Measurements from ENCODE around the gene URAD. TPM values are rescaled to one million over a fixed set of nuclear protein-coding genes. Genes with fewer than 3 reads are reported as not detected.

The URAD gene
- total RNA-seq, 1 donor from 2014 or later, result not detected

GRCh38 chr13:27991881-27992280, 3.4 kb upstream of the URAD start:
- intact Hi-C loops (cut with DNase I), result no loop called here

GRCh38 chr13:27985600-27985999, 2.9 kb downstream of the URAD start:
- TF ChIP-seq CTCF (IDR thresholded peaks at IDR 0.05), result no peak
- DNase-seq, result no peak
- H3K9me3 ChIP-seq, result no peaks in the 10 kb centered on the region
- H3K27ac ChIP-seq, result no peak overlapping the region
- no peak overlapping the region for H3K4me3 ChIP-seq
- no peaks in the 10 kb centered on the region for H3K4me1 ChIP-seq
- no peak for ATAC-seq
- intact Hi-C loops (cut with DNase I), result loop anchor here (10.0 kb wide), 1 partner anchor 611 kb away; no protein-coding TSS in a partner anchor
- no peaks in the 10 kb centered on the region for H3K36me3 ChIP-seq
- peaks cover 67% of the 10 kb centered on the region for H3K27me3 ChIP-seq

More at GRCh38 chr13:27991881-27992280, 3.4 kb upstream of the URAD start:
- no peak for DNase-seq
- Histone ChIP-seq H3K27me3 (peaks cover 25% of the 10 kb centered on the region), H3K36me3 (no peaks in the 10 kb centered on the region), H3K9me3 (no peaks in the 10 kb centered on the region), H3K4me1 (no peaks in the 10 kb centered on the region), H3K4me3 (no peak overlapping the region), H3K27ac (no peak overlapping the region)
- ATAC-seq, result no peak
- TF ChIP-seq CTCF (IDR thresholded peaks at IDR 0.05), result no peak

- DNase-seq (no peak), ATAC-seq (no peak)
- intact Hi-C loops (cut with DNase I), result loop anchor here (10.0 kb wide), 1 partner anchor 608 kb away; no protein-coding TSS in a partner anchor
- H3K4me3 ChIP-seq, result no peak overlapping the region
- peaks cover 87% of the 10 kb centered on the region for H3K27me3 ChIP-seq
- no peak overlapping the region for H3K27ac ChIP-seq
- H3K4me1 ChIP-seq, result no peaks in the 10 kb centered on the region
- no peaks in the 10 kb centered on the region for H3K36me3 ChIP-seq
- no peaks in the 10 kb centered on the region for H3K9me3 ChIP-seq
- no peak for TF ChIP-seq CTCF (IDR thresholded peaks at IDR 0.05)
Observed at GRCh38 chr13:27982361-27982760, 6.1 kb downstream of the URAD start.

GRCh38 chr13:27981006-27981708, 7.3 kb downstream of the URAD start:
- intact Hi-C loops (cut with DNase I), result loop anchor here (10.0 kb wide), 1 partner anchor 606 kb away; no protein-coding TSS in a partner anchor
- no peak for ATAC-seq
- Histone ChIP-seq H3K9me3 (no peaks in the 10 kb centered on the region), H3K36me3 (no peaks in the 10 kb centered on the region), H3K4me3 (no peak overlapping the region), H3K27me3 (peaks cover 90% of the 10 kb centered on the region), H3K27ac (no peak overlapping the region), H3K4me1 (no peaks in the 10 kb centered on the region)
- no peak for DNase-seq
- no peak for TF ChIP-seq CTCF (IDR thresholded peaks at IDR 0.05)

GRCh38 chr13:27980280-27980998, 8.1 kb downstream of the URAD start:
- H3K4me3 ChIP-seq, result no peak overlapping the region
- no peaks in the 10 kb centered on the region for H3K9me3 ChIP-seq
- intact Hi-C loops (cut with DNase I), result loop anchor here (10.0 kb wide), 1 partner anchor 606 kb away; no protein-coding TSS in a partner anchor
- H3K4me1 ChIP-seq, result no peaks in the 10 kb centered on the region
- H3K36me3 ChIP-seq, result no peaks in the 10 kb centered on the region
- no peak overlapping the region for H3K27ac ChIP-seq
- ATAC-seq (no peak), DNase-seq (peak; percentile 33)
- peaks cover 90% of the 10 kb centered on the region for H3K27me3 ChIP-seq
- no peak for TF ChIP-seq CTCF (IDR thresholded peaks at IDR 0.05)
